ENCODE results near the gene PLA2G7. TPM values are rescaled to one million over a fixed set of nuclear protein-coding genes. Genes with fewer than 3 reads are reported as not detected.
"Not testable (repeated sequence)": the region's sequence is repeated elsewhere in the genome, so short reads cannot be mapped to it uniquely, and the experiment has no call there.

The PLA2G7 gene
- total RNA-seq = not detected

GRCh38 chr6:46734867-46735719 lies at the start of gene PLA2G7:
Gene PLA2G7, minus strand, starts transcription at chr6:46735375. Its CDS starts 12,484 bp downstream, at chr6:46722891.
- ATAC-seq (no peak), DNase-seq (no peak)
- Mint-ChIP-seq H3K27ac (no peak within 1 kb of the TSS), H3K4me3 (peak within 1 kb of the TSS; percentile 4), H3K36me3 (ENCODE audit: low read depth) (no peaks in the 10 kb centered on the region), H3K27me3 (ENCODE audit: low read depth) (peaks cover 51% of the 10 kb centered on the region), H3K4me1 (ENCODE audit: low read depth) (no peaks in the 10 kb centered on the region), H3K9me3 (ENCODE audit: insufficient read depth) (no peaks in the 10 kb centered on the region)
- ChIA-PET CTCF (no interaction called here), POLR2A (no interaction called here)

GRCh38 chr6:46784535-46784934 lies 49.4 kb upstream of the PLA2G7 start:
- Mint-ChIP-seq H3K27ac (no peak overlapping the region), H3K9me3 (ENCODE audit: insufficient read depth) (no peaks in the 10 kb centered on the region), H3K4me1 (ENCODE audit: low read depth) (no peaks in the 10 kb centered on the region), H3K36me3 (ENCODE audit: low read depth) (no peaks in the 10 kb centered on the region), H3K4me3 (no peak overlapping the region), H3K27me3 (ENCODE audit: low read depth) (peaks cover 2% of the 10 kb centered on the region)
- DNase-seq (no peak), ATAC-seq (no peak)
- CTCF ChIA-PET = interaction anchor here (0.7 kb wide), 1 partner anchor 77 kb away, joined by 3 read pairs; no protein-coding TSS in a partner anchor
- POLR2A ChIA-PET = no interaction called here

GRCh38 chr6:46781478-46782378 lies 46.6 kb upstream of the PLA2G7 start:
- no peak overlapping the region for H3K4me3 Mint-ChIP-seq
- POLR2A ChIA-PET = no interaction called here
- H3K36me3 Mint-ChIP-seq (ENCODE audit: low read depth) = no peaks in the 10 kb centered on the region
- no peaks in the 10 kb centered on the region for H3K9me3 Mint-ChIP-seq (ENCODE audit: insufficient read depth)
- no peak overlapping the region for H3K27ac Mint-ChIP-seq
- CTCF ChIA-PET = no interaction called here
- DNase-seq = peak; percentile 44
- ATAC-seq = no peak
- H3K27me3 Mint-ChIP-seq (ENCODE audit: low read depth) = peaks cover 2% of the 10 kb centered on the region
- H3K4me1 Mint-ChIP-seq (ENCODE audit: low read depth) = no peaks in the 10 kb centered on the region

- POLR2A ChIA-PET = no interaction called here
- Mint-ChIP-seq H3K4me3 (no peak overlapping the region), H3K27ac (no peak overlapping the region), H3K27me3 (ENCODE audit: low read depth) (peaks cover 2% of the 10 kb centered on the region), H3K9me3 (ENCODE audit: insufficient read depth) (no peaks in the 10 kb centered on the region), H3K36me3 (ENCODE audit: low read depth) (no peaks in the 10 kb centered on the region), H3K4me1 (ENCODE audit: low read depth) (no peaks in the 10 kb centered on the region)
- DNase-seq (no peak), ATAC-seq (no peak)
- CTCF ChIA-PET = no interaction called here
These were observed 42.5 kb upstream of the PLA2G7 start for GRCh38 chr6:46777476-46778346.

GRCh38 chr6:46776070-46776712 lies 41.0 kb upstream of the PLA2G7 start:
- peaks cover 2% of the 10 kb centered on the region for H3K27me3 Mint-ChIP-seq (ENCODE audit: low read depth)
- ATAC-seq (no peak), DNase-seq (no peak)
- no peaks in the 10 kb centered on the region for H3K36me3 Mint-ChIP-seq (ENCODE audit: low read depth)
- H3K9me3 Mint-ChIP-seq (ENCODE audit: insufficient read depth) = no peaks in the 10 kb centered on the region
- ChIA-PET POLR2A (no interaction called here), CTCF (no interaction called here)
- H3K4me3 Mint-ChIP-seq = no peak overlapping the region
- H3K27ac Mint-ChIP-seq = no peak overlapping the region
- H3K4me1 Mint-ChIP-seq (ENCODE audit: low read depth) = no peaks in the 10 kb centered on the region

GRCh38 chr6:46774736-46775135 lies 39.6 kb upstream of the PLA2G7 start:
- not testable (repeated sequence) for DNase-seq; ATAC-seq; H3K36me3 Mint-ChIP-seq (ENCODE audit: low read depth)

GRCh38 chr6:46773201-46773855 lies 38.2 kb upstream of the PLA2G7 start:
- DNase-seq (no peak), ATAC-seq (no peak)
- no peaks in the 10 kb centered on the region for H3K27me3 Mint-ChIP-seq (ENCODE audit: low read depth)
- H3K36me3 Mint-ChIP-seq (ENCODE audit: low read depth) = no peaks in the 10 kb centered on the region
- no peak overlapping the region for H3K4me3 Mint-ChIP-seq
- POLR2A ChIA-PET = no interaction called here
- H3K4me1 Mint-ChIP-seq (ENCODE audit: low read depth) = no peaks in the 10 kb centered on the region
- no peak overlapping the region for H3K27ac Mint-ChIP-seq
- no peaks in the 10 kb centered on the region for H3K9me3 Mint-ChIP-seq (ENCODE audit: insufficient read depth)
- CTCF ChIA-PET = interaction anchor here (1.3 kb wide), 1 partner anchor 13 kb away, joined by 3 read pairs; no protein-coding TSS in a partner anchor

More at GRCh38 chr6:46774736-46775135, 39.6 kb upstream of the PLA2G7 start:
- H3K4me1 Mint-ChIP-seq (ENCODE audit: low read depth); H3K9me3 Mint-ChIP-seq (ENCODE audit: insufficient read depth); CTCF ChIA-PET; POLR2A ChIA-PET; H3K27me3 Mint-ChIP-seq (ENCODE audit: low read depth); H3K4me3 Mint-ChIP-seq; H3K27ac Mint-ChIP-seq: not testable (repeated sequence)

GRCh38 chr6:46772762-46773161 lies 37.6 kb upstream of the PLA2G7 start:
- DNase-seq (no peak), ATAC-seq (no peak)
- Mint-ChIP-seq H3K36me3 (ENCODE audit: low read depth) (no peaks in the 10 kb centered on the region), H3K9me3 (ENCODE audit: insufficient read depth) (no peaks in the 10 kb centered on the region), H3K27me3 (ENCODE audit: low read depth) (no peaks in the 10 kb centered on the region), H3K4me3 (no peak overlapping the region), H3K4me1 (ENCODE audit: low read depth) (no peaks in the 10 kb centered on the region), H3K27ac (no peak overlapping the region)
- ChIA-PET CTCF (interaction anchor here (1.3 kb wide), 1 partner anchor 14 kb away, joined by 3 read pairs; no protein-coding TSS in a partner anchor), POLR2A (no interaction called here)

GRCh38 chr6:46772016-46772415 lies 36.8 kb upstream of the PLA2G7 start:
- ATAC-seq (no peak), DNase-seq (no peak)
- H3K4me1 Mint-ChIP-seq (ENCODE audit: low read depth) = no peaks in the 10 kb centered on the region
- H3K9me3 Mint-ChIP-seq (ENCODE audit: insufficient read depth) = no peaks in the 10 kb centered on the region
- no peak overlapping the region for H3K27ac Mint-ChIP-seq
- ChIA-PET POLR2A (no interaction called here), CTCF (interaction anchor here (1.3 kb wide), 1 partner anchor 14 kb away, joined by 3 read pairs; no protein-coding TSS in a partner anchor)
- no peak overlapping the region for H3K4me3 Mint-ChIP-seq
- no peaks in the 10 kb centered on the region for H3K27me3 Mint-ChIP-seq (ENCODE audit: low read depth)
- H3K36me3 Mint-ChIP-seq (ENCODE audit: low read depth) = no peaks in the 10 kb centered on the region

- Mint-ChIP-seq H3K4me3 (no peak overlapping the region), H3K4me1 (ENCODE audit: low read depth) (no peaks in the 10 kb centered on the region), H3K27me3 (ENCODE audit: low read depth) (no peaks in the 10 kb centered on the region), H3K27ac (no peak overlapping the region), H3K36me3 (ENCODE audit: low read depth) (no peaks in the 10 kb centered on the region), H3K9me3 (ENCODE audit: insufficient read depth) (no peaks in the 10 kb centered on the region)
- DNase-seq (no peak), ATAC-seq (no peak)
- ChIA-PET CTCF (no interaction called here), POLR2A (no interaction called here)
These were observed 29.8 kb upstream of the PLA2G7 start for GRCh38 chr6:46764961-46765360.

GRCh38 chr6:46764280-46764679 lies 29.1 kb upstream of the PLA2G7 start:
- H3K4me3 Mint-ChIP-seq; CTCF ChIA-PET; H3K9me3 Mint-ChIP-seq (ENCODE audit: insufficient read depth); H3K27me3 Mint-ChIP-seq (ENCODE audit: low read depth); DNase-seq; H3K27ac Mint-ChIP-seq; H3K36me3 Mint-ChIP-seq (ENCODE audit: low read depth); H3K4me1 Mint-ChIP-seq (ENCODE audit: low read depth); POLR2A ChIA-PET; ATAC-seq: not testable (repeated sequence)

Measured in activated CD8-positive, alpha-beta T cell treated with anti-CD3 and anti-CD28 coated beads, Interleukin-2, amount 10 ng/mL, durations not matched to agents 7 days and 5 days (primary cell).